Retinal pigment epithelial cell (primary cell): ENCODE data around the gene CMTM6.

Experiments used
- DNase-seq: peaks from one replicate; pipeline ENCODE4 v3.0.0-alpha.2; 2010; ENCODE audit warnings: low read depth
- H3K4me3 ChIP-seq: 2 replicates; pipeline ENCODE4 v1.5.1; 2011; ENCODE audit warnings: mild to moderate bottlenecking, low read length, control low read depth, moderate library complexity
- TF ChIP-seq, protein P1 (sequence below): conservative IDR thresholded peaks from 2 replicates; pipeline ENCODE4 v1.5.1; 2011; ENCODE audit warnings: low read depth, low read length, control low read depth, inconsistent platforms

CMTM6 gene

GRCh38 chr3:32492684-32493436 lies 9.8 kb downstream of the CMTM6 start:
- H3K4me3 ChIP-seq: no peak overlapping the region
- no peak for DNase-seq
- TF ChIP-seq, protein P1, sequence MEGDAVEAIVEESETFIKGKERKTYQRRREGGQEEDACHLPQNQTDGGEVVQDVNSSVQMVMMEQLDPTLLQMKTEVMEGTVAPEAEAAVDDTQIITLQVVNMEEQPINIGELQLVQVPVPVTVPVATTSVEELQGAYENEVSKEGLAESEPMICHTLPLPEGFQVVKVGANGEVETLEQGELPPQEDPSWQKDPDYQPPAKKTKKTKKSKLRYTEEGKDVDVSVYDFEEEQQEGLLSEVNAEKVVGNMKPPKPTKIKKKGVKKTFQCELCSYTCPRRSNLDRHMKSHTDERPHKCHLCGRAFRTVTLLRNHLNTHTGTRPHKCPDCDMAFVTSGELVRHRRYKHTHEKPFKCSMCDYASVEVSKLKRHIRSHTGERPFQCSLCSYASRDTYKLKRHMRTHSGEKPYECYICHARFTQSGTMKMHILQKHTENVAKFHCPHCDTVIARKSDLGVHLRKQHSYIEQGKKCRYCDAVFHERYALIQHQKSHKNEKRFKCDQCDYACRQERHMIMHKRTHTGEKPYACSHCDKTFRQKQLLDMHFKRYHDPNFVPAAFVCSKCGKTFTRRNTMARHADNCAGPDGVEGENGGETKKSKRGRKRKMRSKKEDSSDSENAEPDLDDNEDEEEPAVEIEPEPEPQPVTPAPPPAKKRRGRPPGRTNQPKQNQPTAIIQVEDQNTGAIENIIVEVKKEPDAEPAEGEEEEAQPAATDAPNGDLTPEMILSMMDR: no peak

DNA sequence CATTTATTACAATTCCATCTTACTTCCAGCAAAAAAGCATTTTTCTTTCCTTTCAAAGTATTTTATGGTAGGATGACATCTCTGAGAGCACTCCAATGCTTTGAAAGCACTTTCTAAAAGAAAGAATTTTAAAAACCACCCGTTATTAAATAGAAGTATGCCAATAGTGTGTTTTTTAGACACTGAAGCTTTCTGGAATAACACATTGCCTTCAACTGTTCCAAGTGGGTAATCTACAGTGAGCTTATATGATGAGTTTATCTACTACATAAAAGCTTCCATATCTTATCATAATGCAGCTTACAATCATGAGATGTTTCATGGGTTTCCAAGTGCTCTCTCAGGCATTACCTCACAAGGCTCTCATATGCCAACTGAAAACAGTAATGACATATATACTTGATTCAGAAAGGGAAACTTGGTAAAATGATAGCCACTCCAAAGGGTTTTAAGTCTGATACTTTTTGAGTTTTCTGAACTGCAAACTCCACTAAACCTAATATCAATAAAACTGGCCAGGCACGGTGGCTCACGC lies 14.1 kb downstream of the CMTM6 start:
- TF ChIP-seq, protein P1: no peak
- H3K4me3 ChIP-seq: no peak overlapping the region
- DNase-seq: no peak

DNA sequence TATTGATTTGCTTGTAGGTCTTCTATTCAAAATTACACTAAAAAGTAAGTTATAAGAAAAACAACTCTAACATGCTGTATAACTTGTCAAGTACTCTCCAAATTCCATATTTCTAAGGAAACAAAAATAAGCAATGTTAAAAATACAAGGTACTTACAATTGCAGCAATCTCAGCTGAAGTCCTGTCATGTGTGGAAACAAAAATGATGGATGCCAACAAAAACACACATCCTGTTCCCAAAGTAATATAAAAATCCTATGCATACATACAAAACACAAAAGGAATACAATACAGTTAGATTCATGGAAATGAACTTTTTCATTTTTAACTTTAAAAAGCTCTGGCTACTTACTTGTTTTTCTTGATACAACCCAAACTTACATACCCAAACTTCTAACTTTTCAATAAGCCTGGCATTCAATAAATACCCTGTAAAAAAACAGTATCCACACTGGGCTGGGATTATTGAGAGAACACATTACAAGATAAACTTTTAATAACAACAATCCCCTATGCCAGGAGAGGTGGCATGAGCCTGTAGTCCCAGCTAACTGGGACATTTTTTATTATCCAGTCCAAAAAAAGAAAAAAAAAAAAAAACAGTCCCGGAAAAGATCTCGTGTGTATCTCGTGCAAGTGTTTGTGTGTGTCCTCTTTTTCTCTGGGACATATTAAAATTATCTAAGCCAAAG lies 14.7 kb downstream of the CMTM6 start:
- H3K4me3 ChIP-seq: no peak overlapping the region
- TF ChIP-seq, protein P1: no peak
- no peak for DNase-seq

- TF ChIP-seq, protein P1: no peak
- H3K4me3 ChIP-seq: no peak overlapping the region
- DNase-seq: no peak
Observed at GRCh38 chr3:32484436-32484835, 18.2 kb downstream of the CMTM6 start.

- H3K4me3 ChIP-seq: no peak overlapping the region
- TF ChIP-seq, protein P1: no peak
- no peak for DNase-seq
Observed at GRCh38 chr3:32483772-32484171, 18.9 kb downstream of the CMTM6 start.

- TF ChIP-seq, protein P1: no peak
- no peak for DNase-seq
- no peak overlapping the region for H3K4me3 ChIP-seq
Observed at GRCh38 chr3:32482693-32483092, 20.0 kb downstream of the CMTM6 start.
